GM12873 (cell line): ENCODE measurements around the gene ZBED3.

Experiments used
- CTCF ChIP-seq: IDR thresholded peaks from 2 replicates; pipeline ENCODE4 v1.5.1; 2012; ENCODE audit warnings: low read depth, mild to moderate bottlenecking, moderate library complexity, low read length, control low read depth; ENCODE audit not compliant: insufficient read depth; ENCODE audit errors: missing control alignments

The ZBED3 gene

GRCh38 chr5:77086689-77087483 lies at the start of gene ZBED3:
Gene ZBED3, minus strand, starts transcription at chr5:77087285. Its CDS starts 9,407 bp downstream, at chr5:77077878.
- no peak for TF ChIP-seq CTCF

- no peak for TF ChIP-seq CTCF
Measured at GRCh38 chr5:77133061-77133758, 46.1 kb upstream of the ZBED3 start.

GRCh38 chr5:77131361-77131760 lies 44.3 kb upstream of the ZBED3 start:
- TF ChIP-seq CTCF = no peak

- TF ChIP-seq CTCF = peak; percentile 36
Measured at GRCh38 chr5:77129391-77129990, 42.4 kb upstream of the ZBED3 start.

GRCh38 chr5:77128411-77129061 lies 41.5 kb upstream of the ZBED3 start:
- TF ChIP-seq CTCF = no peak

- TF ChIP-seq CTCF = no peak
Measured at GRCh38 chr5:77123057-77123456, 36.0 kb upstream of the ZBED3 start.

GRCh38 chr5:77120706-77121105 lies 33.6 kb upstream of the ZBED3 start:
- no peak for TF ChIP-seq CTCF
